ENCODE measurements around the gene BLVRA.

Gene BLVRA

GRCh38 chr7:43850348-43851116, 92.1 kb downstream of the BLVRA start:
- Histone ChIP-seq H3K27ac (no peak overlapping the region), H3K4me1 (peaks cover 12% of the 10 kb centered on the region), H3K4me3 (no peak overlapping the region), H4K20me1 (no peaks in the 10 kb centered on the region), H3K36me3 (no peaks in the 10 kb centered on the region), H3K9ac (no peak overlapping the region), H3K4me2 (peak overlapping the region; percentile 47), H3K9me3 (peaks cover 14% of the 10 kb centered on the region), H3K27me3 (no peaks in the 10 kb centered on the region)
- no peak for TF ChIP-seq Cebpa-rat (IDR thresholded peaks at IDR 0.05)

- Histone ChIP-seq H3K4me1 (peaks cover 12% of the 10 kb centered on the region), H3K9me3 (peaks cover 14% of the 10 kb centered on the region), H4K20me1 (no peaks in the 10 kb centered on the region), H3K4me3 (no peak overlapping the region), H3K4me2 (no peak overlapping the region), H3K27me3 (no peaks in the 10 kb centered on the region), H3K9ac (no peak overlapping the region), H3K27ac (no peak overlapping the region), H3K36me3 (no peaks in the 10 kb centered on the region)
- no peak for TF ChIP-seq Cebpa-rat (IDR thresholded peaks at IDR 0.05)
Observed at GRCh38 chr7:43851805-43852204, 93.3 kb downstream of the BLVRA start.

GRCh38 chr7:43855176-43855575, 96.7 kb downstream of the BLVRA start:
- Histone ChIP-seq H3K4me2 (no peak overlapping the region), H3K4me1 (peaks cover 8% of the 10 kb centered on the region), H3K9me3 (peaks cover 32% of the 10 kb centered on the region), H3K27me3 (no peaks in the 10 kb centered on the region), H3K36me3 (no peaks in the 10 kb centered on the region), H3K4me3 (no peak overlapping the region), H3K9ac (no peak overlapping the region), H3K27ac (no peak overlapping the region), H4K20me1 (no peaks in the 10 kb centered on the region)
- TF ChIP-seq Cebpa-rat (IDR thresholded peaks at IDR 0.05) = no peak

- Histone ChIP-seq H3K4me2 (no peak overlapping the region), H3K9me3 (peaks cover 35% of the 10 kb centered on the region), H3K27me3 (no peaks in the 10 kb centered on the region), H3K4me3 (no peak overlapping the region), H3K9ac (no peak overlapping the region), H3K36me3 (no peaks in the 10 kb centered on the region), H3K4me1 (no peaks in the 10 kb centered on the region), H3K27ac (no peak overlapping the region), H4K20me1 (no peaks in the 10 kb centered on the region)
- no peak for TF ChIP-seq Cebpa-rat (IDR thresholded peaks at IDR 0.05)
Observed at GRCh38 chr7:43856316-43856715, 97.8 kb downstream of the BLVRA start.
